WTC11 (cell line): ENCODE measurements around the gene FOXO3. TPM values are rescaled to one million over a fixed set of nuclear protein-coding genes. Genes with fewer than 3 reads are reported as not detected.

Experiments
- ATAC-seq: fragments of 200-7000 bp; cut with Tn5 transposase; 2 replicates; pipeline ENCODE4 v1.10.0; 2021; ENCODE audit warnings: mild to moderate bottlenecking, moderate library complexity
- CTCF ChIA-PET: fragments of 300-600 bp; sonication (Branson Sonifier 250); formaldehyde crosslinking; loops from one replicate; lab custom pipeline; 2021; ENCODE audit warnings: antibody characterized with exemption; lab: Charles Lee
- POLR2A ChIA-PET: fragments of 350-600 bp; sonication (Branson Sonifier 250); formaldehyde crosslinking; loops from one replicate; lab custom pipeline; 2021; ENCODE audit warnings: antibody characterized with exemption; lab: Charles Lee
- DNase-seq: peaks from one replicate; pipeline ENCODE4 v3.0.0; 2021; ENCODE audit warnings: low spot score
- H3K27ac Mint-ChIP-seq: 2 replicates; pipeline ENCODE4 v1.8.0; 2021; ENCODE audit warnings: mixed read lengths
- H3K27me3 Mint-ChIP-seq: 2 replicates; pipeline ENCODE4 v1.8.0; 2021; ENCODE audit warnings: low read depth, mild to moderate bottlenecking, moderate library complexity, mixed read lengths
- H3K36me3 Mint-ChIP-seq: 2 replicates; pipeline ENCODE4 v1.8.0; 2021; ENCODE audit warnings: mixed read lengths
- H3K4me1 Mint-ChIP-seq: 2 replicates; pipeline ENCODE4 v1.8.0; 2022; ENCODE audit warnings: mixed read lengths
- H3K4me3 Mint-ChIP-seq: 2 replicates; pipeline ENCODE4 v1.8.0; 2021; ENCODE audit warnings: mild to moderate bottlenecking, moderate library complexity, mixed read lengths
- H3K9me3 Mint-ChIP-seq: 2 replicates; pipeline ENCODE4 v1.8.0; 2021; ENCODE audit warnings: mixed read lengths
- CREB1 ChIP-seq: sonication (generic); formaldehyde crosslinking; IDR thresholded peaks from 2 replicates; pipeline ENCODE4 v1.8.0; 2023; ENCODE audit warnings: mild to moderate bottlenecking, missing genetic modification reagents
- GABPB1 ChIP-seq: sonication (generic); formaldehyde crosslinking; IDR thresholded peaks from 2 replicates; pipeline ENCODE4 v1.8.1; 2023; ENCODE audit warnings: mild to moderate bottlenecking, missing genetic modification reagents
- NFATC4 ChIP-seq: fragments of 250-450 bp; sonication (Bioruptor Pico); IDR thresholded peaks from 2 replicates; pipeline ENCODE4 v1.9.0; 2021; ENCODE audit warnings: mild to moderate bottlenecking
- NR3C1 ChIP-seq: sonication (generic); formaldehyde crosslinking; conservative IDR thresholded peaks from 2 replicates; pipeline ENCODE4 v1.8.1; 2023; ENCODE audit warnings: low read depth, mild to moderate bottlenecking, missing genetic modification reagents
- PRRX2 ChIP-seq: fragments of 250-450 bp; sonication (Bioruptor Pico); IDR thresholded peaks from 2 replicates; pipeline ENCODE4 v1.8.0; 2021; ENCODE audit warnings: mild to moderate bottlenecking
- SOX15 ChIP-seq: fragments of 250-450 bp; sonication (Bioruptor Pico); IDR thresholded peaks from 2 replicates; pipeline ENCODE4 v1.9.0; 2021; ENCODE audit warnings: mild to moderate bottlenecking
- ZNF121 ChIP-seq: sonication (generic); formaldehyde crosslinking; IDR thresholded peaks from 2 replicates; pipeline ENCODE4 v1.8.0; 2023; ENCODE audit warnings: missing genetic modification reagents
- ZNF416 ChIP-seq: fragments of 250-450 bp; sonication (Bioruptor Pico); IDR thresholded peaks from 2 replicates; pipeline ENCODE4 v1.9.0; 2021; ENCODE audit warnings: mild to moderate bottlenecking, inconsistent platforms
- total RNA-seq: library from RNA; stranded (reverse); gene quantifications from 3 replicates; pipeline ENCODE4 v1.2.3, GENCODE V29; 2021
- TF ChIP-seq, protein P1 (sequence below): sonication (generic); formaldehyde crosslinking; IDR thresholded peaks from 2 replicates; pipeline ENCODE4 v1.8.0; 2022; ENCODE audit warnings: missing genetic modification reagents
- TF ChIP-seq, protein P2 (sequence below): fragments of 250-450 bp; sonication (Bioruptor Pico); conservative IDR thresholded peaks from 2 replicates; pipeline ENCODE4 v1.9.0; 2021; ENCODE audit warnings: mild to moderate bottlenecking
- TF ChIP-seq, protein P3 (sequence below): sonication (generic); formaldehyde crosslinking; IDR thresholded peaks from 2 replicates; pipeline ENCODE4 v1.8.1; 2023; ENCODE audit warnings: mild to moderate bottlenecking, missing genetic modification reagents, borderline replicate concordance
- TF ChIP-seq, protein P4 (sequence below): sonication (generic); formaldehyde crosslinking; IDR thresholded peaks from 2 replicates; pipeline ENCODE4 v1.8.1; 2023; ENCODE audit warnings: mild to moderate bottlenecking, missing genetic modification reagents
- TF ChIP-seq, protein P5 (sequence below): sonication (generic); formaldehyde crosslinking; conservative IDR thresholded peaks from 2 replicates; pipeline ENCODE4 v1.8.1; 2022; ENCODE audit warnings: mild to moderate bottlenecking, missing genetic modification reagents

FOXO3 gene
- total RNA-seq, 1 experiment from 2014 or later: 15.6 TPM

DNA sequence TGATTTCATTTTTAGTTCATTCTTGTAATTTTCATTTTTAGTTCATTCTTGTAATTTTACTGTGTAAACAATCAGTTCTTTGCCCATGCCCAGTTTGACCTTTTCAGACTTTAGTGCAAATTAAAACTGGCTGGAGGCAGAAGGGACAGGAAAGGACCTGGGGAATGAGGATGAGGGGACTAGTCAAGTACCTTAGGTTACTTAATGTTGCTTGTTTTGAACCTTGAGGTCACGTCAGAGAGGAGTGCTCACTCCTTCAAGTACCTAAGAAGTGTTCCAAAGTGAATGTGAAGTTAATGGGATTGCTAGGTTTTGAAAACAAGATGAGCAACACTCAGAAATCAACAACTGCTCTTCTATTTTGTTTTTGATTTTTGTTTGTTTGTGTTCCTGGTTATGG, 82.5 kb downstream of the FOXO3 start:
- peaks cover 51% of the 10 kb centered on the region for H3K4me1 Mint-ChIP-seq
- H3K9me3 Mint-ChIP-seq: no peaks in the 10 kb centered on the region
- no peaks in the 10 kb centered on the region for H3K27me3 Mint-ChIP-seq
- ChIA-PET CTCF (no interaction called here), POLR2A (no interaction called here)
- DNase-seq: no peak
- no peaks in the 10 kb centered on the region for H3K36me3 Mint-ChIP-seq
- H3K27ac Mint-ChIP-seq: peak overlapping the region; percentile 71; the same call in 1 of the 2 replicates
- no peak overlapping the region for H3K4me3 Mint-ChIP-seq
- no peak for ATAC-seq
- TF ChIP-seq, protein P1, sequence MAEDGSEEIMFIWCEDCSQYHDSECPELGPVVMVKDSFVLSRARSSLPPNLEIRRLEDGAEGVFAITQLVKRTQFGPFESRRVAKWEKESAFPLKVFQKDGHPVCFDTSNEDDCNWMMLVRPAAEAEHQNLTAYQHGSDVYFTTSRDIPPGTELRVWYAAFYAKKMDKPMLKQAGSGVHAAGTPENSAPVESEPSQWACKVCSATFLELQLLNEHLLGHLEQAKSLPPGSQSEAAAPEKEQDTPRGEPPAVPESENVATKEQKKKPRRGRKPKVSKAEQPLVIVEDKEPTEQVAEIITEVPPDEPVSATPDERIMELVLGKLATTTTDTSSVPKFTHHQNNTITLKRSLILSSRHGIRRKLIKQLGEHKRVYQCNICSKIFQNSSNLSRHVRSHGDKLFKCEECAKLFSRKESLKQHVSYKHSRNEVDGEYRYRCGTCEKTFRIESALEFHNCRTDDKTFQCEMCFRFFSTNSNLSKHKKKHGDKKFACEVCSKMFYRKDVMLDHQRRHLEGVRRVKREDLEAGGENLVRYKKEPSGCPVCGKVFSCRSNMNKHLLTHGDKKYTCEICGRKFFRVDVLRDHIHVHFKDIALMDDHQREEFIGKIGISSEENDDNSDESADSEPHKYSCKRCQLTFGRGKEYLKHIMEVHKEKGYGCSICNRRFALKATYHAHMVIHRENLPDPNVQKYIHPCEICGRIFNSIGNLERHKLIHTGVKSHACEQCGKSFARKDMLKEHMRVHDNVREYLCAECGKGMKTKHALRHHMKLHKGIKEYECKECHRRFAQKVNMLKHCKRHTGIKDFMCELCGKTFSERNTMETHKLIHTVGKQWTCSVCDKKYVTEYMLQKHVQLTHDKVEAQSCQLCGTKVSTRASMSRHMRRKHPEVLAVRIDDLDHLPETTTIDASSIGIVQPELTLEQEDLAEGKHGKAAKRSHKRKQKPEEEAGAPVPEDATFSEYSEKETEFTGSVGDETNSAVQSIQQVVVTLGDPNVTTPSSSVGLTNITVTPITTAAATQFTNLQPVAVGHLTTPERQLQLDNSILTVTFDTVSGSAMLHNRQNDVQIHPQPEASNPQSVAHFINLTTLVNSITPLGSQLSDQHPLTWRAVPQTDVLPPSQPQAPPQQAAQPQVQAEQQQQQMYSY: no peak
- no peak for TF ChIP-seq ZNF416 (CRISPR knock-in tag)
- TF ChIP-seq, protein P2, sequence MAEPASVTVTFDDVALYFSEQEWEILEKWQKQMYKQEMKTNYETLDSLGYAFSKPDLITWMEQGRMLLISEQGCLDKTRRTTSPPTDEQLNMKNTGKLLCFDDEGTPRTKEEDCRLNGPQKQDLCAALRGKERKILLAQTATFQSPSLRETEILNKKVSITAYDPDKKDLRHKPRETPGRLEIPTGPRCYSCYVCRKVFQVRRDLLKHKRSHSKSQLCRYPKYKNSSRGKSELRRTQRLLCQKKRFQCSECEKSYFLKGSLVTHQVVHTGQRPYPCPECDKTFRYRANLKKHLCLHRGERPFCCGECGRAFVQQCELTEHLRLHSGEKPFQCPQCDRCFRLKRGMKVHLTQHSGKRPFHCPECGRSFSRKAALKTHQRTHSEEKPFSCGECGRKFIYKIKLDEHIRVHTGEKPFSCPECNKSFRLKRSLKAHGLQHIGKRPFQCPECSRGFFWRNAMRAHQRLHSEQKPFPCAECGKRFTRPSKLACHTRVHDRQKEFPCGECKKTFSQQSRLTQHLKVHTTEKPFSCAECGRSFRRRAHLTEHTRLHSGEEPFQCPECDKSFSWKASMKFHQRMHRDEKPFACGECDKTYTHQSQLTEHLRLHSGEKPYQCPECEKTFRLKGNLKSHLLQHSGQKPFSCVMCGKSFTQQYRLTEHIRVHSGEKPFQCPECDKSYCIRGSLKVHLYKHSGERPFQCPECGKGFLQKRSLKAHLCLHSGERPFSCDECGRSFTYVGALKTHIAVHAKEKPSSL: no peak
- no peak for TF ChIP-seq NFATC4 (CRISPR knock-in tag)

DNA sequence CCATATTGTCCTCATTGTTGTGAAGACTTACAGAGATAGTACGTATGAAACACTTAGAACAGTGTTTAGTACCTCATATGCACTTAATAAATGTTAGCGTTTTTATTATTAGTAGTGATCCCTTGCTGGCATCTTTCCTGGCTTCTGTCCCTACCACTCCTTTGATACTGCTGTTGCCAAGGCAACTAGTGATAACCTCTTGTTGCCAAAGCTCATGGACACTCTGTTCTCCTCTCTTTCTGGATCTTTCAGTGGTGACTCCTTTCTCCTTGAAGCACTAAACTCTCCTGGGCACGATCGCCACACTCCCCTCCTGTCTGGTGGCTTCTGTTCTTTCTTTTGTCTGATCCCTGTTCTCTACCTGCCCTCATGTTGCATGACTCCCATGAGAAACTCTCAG, 83.5 kb downstream of the FOXO3 start:
- Mint-ChIP-seq H3K27ac (peak overlapping the region; percentile 6; the same call in 1 of the 2 replicates), H3K27me3 (no peaks in the 10 kb centered on the region), H3K4me3 (no peak overlapping the region), H3K9me3 (no peaks in the 10 kb centered on the region), H3K4me1 (peaks cover 40% of the 10 kb centered on the region)
- POLR2A ChIA-PET: no interaction called here
- no peak for TF ChIP-seq CREB1
- TF ChIP-seq ZNF121 (CRISPR knock-in tag): no peak
- TF ChIP-seq, all 79 proteins: peak for 0
- CTCF ChIA-PET: no interaction called here
- H3K36me3 Mint-ChIP-seq: no peaks in the 10 kb centered on the region
- no peak for ATAC-seq
- no peak for DNase-seq

DNA sequence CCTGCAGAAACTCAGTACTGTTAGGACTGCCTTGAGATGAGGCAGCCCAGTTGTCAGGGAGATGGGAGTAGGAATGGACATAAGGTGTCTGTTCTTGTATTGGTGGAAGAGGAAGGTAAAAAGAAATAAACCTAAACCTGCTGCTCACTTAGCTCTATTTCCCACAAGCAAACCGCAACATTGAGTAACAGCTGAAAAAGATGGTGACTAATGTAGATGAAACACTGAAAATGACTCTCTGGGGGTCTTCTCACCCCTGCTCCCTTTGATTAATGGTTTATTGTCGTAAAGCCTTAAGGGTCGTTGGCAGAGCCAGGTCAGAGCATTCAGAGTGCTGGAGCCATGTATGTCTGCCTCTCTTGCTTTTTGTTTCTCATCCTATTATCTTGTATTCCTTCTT, 87.5 kb downstream of the FOXO3 start:
- TF ChIP-seq, protein P3, sequence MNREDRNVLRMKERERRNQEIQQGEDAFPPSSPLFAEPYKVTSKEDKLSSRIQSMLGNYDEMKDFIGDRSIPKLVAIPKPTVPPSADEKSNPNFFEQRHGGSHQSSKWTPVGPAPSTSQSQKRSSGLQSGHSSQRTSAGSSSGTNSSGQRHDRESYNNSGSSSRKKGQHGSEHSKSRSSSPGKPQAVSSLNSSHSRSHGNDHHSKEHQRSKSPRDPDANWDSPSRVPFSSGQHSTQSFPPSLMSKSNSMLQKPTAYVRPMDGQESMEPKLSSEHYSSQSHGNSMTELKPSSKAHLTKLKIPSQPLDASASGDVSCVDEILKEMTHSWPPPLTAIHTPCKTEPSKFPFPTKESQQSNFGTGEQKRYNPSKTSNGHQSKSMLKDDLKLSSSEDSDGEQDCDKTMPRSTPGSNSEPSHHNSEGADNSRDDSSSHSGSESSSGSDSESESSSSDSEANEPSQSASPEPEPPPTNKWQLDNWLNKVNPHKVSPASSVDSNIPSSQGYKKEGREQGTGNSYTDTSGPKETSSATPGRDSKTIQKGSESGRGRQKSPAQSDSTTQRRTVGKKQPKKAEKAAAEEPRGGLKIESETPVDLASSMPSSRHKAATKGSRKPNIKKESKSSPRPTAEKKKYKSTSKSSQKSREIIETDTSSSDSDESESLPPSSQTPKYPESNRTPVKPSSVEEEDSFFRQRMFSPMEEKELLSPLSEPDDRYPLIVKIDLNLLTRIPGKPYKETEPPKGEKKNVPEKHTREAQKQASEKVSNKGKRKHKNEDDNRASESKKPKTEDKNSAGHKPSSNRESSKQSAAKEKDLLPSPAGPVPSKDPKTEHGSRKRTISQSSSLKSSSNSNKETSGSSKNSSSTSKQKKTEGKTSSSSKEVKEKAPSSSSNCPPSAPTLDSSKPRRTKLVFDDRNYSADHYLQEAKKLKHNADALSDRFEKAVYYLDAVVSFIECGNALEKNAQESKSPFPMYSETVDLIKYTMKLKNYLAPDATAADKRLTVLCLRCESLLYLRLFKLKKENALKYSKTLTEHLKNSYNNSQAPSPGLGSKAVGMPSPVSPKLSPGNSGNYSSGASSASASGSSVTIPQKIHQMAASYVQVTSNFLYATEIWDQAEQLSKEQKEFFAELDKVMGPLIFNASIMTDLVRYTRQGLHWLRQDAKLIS (CRISPR knock-in tag): no peak
- TF ChIP-seq, protein P4, sequence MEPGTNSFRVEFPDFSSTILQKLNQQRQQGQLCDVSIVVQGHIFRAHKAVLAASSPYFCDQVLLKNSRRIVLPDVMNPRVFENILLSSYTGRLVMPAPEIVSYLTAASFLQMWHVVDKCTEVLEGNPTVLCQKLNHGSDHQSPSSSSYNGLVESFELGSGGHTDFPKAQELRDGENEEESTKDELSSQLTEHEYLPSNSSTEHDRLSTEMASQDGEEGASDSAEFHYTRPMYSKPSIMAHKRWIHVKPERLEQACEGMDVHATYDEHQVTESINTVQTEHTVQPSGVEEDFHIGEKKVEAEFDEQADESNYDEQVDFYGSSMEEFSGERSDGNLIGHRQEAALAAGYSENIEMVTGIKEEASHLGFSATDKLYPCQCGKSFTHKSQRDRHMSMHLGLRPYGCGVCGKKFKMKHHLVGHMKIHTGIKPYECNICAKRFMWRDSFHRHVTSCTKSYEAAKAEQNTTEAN: no peak
- no peak for TF ChIP-seq NR3C1 (CRISPR knock-in tag)
- TF ChIP-seq SOX15 (CRISPR knock-in tag): no peak
- TF ChIP-seq GABPB1 (CRISPR knock-in tag): no peak
- TF ChIP-seq, protein P5, sequence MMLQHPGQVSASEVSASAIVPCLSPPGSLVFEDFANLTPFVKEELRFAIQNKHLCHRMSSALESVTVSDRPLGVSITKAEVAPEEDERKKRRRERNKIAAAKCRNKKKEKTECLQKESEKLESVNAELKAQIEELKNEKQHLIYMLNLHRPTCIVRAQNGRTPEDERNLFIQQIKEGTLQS: no peak
- TF ChIP-seq PRRX2: no peak
- DNase-seq (no peak), ATAC-seq (no peak)
- Mint-ChIP-seq H3K27me3 (no peaks in the 10 kb centered on the region), H3K9me3 (no peaks in the 10 kb centered on the region), H3K4me3 (no peak overlapping the region), H3K36me3 (no peaks in the 10 kb centered on the region), H3K27ac (no peak overlapping the region), H3K4me1 (peaks cover 32% of the 10 kb centered on the region)
- CTCF ChIA-PET: no interaction called here
- POLR2A ChIA-PET: no interaction called here
